G401 (cell line): ENCODE data around the gene IQCF6. TPM values are rescaled to one million over a fixed set of nuclear protein-coding genes. Genes with fewer than 3 reads are reported as not detected.
"Not testable (repeated sequence)": the region's sequence is repeated elsewhere in the genome, so short reads cannot be mapped to it uniquely, and the experiment has no call there.

Experiments used
- DNase-seq: peaks from one replicate; pipeline ENCODE4 v3.0.0-alpha.2; 2015; ENCODE audit warnings: low spot score
- in situ Hi-C: cut with HindIII; loops from 2 replicates; pipeline ENCODE4 v1.10.0; 2016; ENCODE audit warnings: low sequenced_read_pairs, mixed read lengths
- total RNA-seq: library from RNA; depleted of rRNA; stranded (reverse); fragments of >200 nt; shearing (Covaris generic); gene quantifications from 2 replicates; pipeline ENCODE4 v1.2.3, GENCODE V29; 2014; rRNA removed

Gene IQCF6
- not detected in 2 replicates for total RNA-seq

DNA sequence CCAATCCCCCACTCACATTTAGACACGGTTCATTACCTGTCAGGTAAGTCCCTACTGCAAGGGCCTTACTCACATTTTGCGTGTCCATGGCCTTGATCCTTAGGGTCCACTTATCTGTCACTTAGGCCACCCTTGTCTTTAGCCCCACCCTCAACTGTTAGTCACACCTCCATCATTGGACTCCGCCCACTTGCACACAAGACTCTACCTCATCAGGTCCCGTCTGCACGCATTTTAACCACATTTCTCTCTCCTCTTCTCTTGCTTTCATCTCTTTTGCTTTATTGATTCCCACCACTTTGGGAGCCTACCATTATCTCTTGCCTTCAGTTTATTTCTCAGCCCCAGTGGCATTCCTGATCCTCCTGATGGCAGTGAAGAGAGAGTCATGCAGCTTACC, at the start of gene IQCF6:
TSS of gene IQCF6 (minus strand) at position 101 of the 400 bp plus-strand sequence. CDS start at position 88, 13 bp downstream.
- in situ Hi-C loops: loop anchor here (5.0 kb wide), 1 partner anchor 42 kb away; no protein-coding TSS in a partner anchor
- no peak for DNase-seq

DNA sequence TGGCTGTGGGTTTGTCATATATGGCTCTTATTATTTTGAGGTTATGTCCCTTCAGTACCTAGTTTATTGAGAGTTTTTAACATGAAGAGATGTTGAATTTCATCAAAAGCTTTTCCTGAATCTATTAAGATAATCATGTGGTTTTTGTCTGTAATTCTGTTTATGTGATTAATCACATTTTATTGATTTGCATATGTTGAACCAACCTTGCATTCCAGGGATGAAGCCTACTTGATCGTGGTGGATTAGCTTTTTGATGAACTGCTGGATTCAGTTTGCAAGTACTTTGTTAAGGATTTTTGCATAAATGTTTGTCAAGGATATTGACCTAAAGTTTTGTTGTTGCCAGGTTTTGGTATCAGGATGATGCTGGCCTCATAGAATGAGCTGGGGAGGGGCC, 49.3 kb upstream of the IQCF6 start:
- in situ Hi-C loops: no loop called here
- DNase-seq: no peak

DNA sequence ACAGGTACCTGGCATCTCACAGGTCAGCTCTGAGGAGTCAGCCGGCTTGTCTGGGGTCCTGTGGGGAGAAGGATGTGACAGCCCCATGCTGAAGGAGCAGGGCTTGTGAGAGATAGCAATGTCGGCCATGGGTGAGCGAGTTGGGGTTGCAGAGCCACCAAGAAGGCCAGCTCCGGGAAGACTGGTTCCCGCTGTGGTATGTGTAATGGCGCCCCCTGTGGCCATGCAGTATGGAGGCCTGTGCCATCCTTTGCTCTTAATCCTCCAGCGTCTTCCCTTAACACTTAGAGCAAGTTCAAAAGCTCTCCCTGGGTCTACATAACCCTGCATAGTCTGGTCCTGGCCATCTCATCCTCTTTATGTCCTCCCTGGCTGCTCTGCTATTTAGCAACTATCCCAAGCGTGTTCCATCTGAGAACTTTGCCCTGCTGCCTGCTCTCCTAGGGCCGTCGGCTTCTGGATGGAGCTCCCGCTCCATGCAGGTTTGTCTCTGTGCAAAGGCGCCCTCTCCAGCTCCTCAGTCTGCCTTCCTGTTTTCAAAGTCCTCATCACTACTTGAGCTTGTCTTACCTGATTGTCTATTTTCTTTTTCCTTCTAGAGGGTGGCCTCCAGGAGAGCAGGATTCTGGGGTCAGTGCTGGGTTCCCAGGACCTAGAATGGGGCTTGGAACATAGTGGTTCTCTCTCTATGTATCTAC, 40.8 kb upstream of the IQCF6 start:
- no peak for DNase-seq
- in situ Hi-C loops: no loop called here

DNA sequence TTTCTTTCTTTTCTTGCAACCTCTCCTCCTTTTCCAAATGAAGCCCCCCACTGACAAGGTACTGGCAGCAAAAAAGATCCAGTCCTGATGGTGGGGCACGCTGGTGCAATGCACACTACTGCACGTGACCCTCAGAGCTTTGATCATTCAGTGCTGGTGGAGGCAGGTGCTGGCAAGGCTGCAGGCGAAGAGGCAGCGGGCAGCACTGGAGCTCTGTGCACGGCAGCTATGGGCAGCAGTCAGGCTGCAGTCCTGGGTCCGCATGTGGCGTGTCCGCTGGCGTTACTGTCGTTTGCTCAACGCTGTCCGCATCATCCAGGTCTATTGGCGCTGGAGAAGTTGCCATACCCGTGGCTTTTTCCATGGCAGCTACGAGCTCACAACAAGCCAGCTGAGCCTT, 40.1 kb upstream of the IQCF6 start:
- no peak for DNase-seq
- in situ Hi-C loops: no loop called here

DNA sequence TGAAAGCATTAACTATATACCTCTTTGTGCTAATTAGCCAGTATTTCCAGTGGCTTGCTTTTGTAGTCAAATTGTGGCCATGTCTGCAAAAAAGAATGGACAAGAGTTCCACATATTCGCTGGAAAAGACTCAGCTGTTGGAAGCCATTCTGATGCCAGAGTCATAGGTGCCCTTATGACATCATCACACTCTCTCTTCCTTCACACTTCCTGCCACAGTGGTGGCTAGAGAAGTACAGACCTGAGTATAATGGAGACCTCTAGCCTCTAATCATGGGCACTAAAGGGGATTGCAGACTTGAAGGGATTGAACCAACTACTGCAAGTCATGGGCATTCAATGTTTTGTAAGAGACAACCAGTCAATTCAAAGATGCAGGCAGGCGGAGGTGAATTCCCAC, 38.3 kb upstream of the IQCF6 start:
- in situ Hi-C loops: no loop called here
- no peak for DNase-seq

DNA sequence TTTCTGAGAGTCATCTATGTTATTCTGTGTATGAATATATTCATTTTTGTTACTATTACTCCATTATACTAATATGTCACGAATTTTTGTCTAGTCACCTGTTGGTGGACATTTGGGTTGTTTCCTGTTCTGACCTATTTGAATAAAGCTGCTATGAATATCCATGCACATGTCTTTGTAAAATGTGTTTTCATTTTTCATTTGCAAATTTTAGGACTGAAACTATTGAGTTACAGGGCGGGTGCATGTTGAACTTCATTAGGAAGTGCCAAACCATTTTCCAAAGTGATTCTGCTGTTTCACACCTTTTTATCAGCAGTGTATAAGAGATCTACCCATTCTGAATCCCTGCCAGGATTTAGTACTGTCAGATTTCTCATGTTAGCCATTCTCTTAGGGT, 37.7 kb upstream of the IQCF6 start:
- in situ Hi-C loops: no loop called here
- no peak for DNase-seq

DNA sequence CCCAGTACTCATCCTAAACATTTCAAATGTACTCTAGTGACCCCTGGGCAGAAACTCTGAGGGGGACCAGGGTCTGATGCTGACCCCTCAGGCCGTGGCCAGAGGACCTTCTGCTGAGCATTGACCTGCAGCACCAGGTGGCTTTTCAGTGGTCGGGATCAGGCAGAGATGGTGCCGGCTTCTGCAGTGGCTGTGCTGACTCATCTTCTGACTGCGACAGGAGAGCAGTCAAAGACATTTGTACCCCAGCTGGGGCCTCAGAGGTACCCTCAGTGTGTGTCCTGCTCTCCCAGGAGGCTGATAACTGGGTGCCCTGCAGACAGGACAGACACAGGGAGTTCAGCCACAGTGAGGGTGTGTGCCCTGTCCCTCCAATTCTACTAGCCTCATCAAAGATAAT, 36.6 kb upstream of the IQCF6 start:
- no peak for DNase-seq
- in situ Hi-C loops: no loop called here

DNA sequence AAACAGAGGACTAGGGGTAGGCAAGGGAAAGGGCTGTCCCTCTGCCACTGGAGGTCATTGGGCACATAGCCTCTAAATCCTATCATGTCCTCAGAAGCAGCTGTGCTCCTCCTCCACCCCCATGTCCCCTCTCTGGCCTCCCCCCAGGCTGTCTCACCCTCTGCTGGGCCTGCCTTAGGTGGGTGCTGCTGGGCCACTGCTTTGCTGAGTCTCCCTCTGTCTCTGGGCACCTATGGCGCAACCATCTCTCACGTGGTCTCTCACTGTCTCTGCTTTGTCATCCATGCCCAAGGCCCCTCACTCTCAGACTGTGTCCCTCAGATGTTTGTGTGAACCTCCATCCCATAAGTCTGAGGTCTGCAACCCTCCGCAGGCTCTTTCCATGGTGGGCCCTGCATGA, 35.0 kb upstream of the IQCF6 start:
- in situ Hi-C loops: no loop called here
- DNase-seq: no peak

DNA sequence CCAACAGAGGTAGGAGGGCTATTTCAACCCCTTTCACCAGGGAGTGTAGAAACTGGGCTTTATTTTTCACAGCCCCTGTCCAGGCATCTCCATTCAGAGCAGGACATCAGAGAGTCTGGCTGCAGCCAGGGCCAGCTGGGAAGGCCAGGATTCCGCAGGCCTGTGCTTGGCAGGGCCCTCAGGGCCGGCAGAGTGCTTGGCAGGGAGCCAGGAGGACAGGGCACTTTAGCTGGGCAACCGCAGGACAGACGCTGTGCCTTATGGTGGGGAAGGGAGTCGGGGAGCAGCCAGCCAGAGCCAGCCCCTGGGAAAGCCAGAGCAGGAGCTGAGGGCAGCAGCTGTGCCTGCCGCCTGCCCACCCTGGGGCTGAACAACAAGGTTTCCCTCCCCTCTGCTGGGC, 34.5 kb upstream of the IQCF6 start:
- peak; percentile 81 for DNase-seq
- in situ Hi-C loops: no loop called here

DNA sequence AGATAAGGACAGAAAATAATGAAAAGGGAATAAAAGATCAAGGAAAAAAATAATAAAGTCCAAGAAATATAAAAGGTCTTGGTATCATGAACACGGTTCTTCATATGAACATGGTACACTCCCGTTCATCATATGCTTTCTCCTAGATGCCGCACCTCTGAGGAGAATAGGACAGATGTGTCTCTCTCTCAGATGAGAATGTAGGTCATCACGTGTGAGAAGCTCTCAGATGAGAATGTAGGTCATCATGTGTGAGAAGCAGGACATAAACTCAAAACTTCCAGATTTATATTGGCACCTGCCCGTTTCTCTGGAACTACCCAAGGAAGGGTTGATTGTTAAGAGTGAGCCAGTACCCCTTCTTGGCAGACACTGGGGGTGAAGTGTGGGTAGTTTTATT, 29.9 kb upstream of the IQCF6 start:
- no peak for DNase-seq
- in situ Hi-C loops: no loop called here

DNA sequence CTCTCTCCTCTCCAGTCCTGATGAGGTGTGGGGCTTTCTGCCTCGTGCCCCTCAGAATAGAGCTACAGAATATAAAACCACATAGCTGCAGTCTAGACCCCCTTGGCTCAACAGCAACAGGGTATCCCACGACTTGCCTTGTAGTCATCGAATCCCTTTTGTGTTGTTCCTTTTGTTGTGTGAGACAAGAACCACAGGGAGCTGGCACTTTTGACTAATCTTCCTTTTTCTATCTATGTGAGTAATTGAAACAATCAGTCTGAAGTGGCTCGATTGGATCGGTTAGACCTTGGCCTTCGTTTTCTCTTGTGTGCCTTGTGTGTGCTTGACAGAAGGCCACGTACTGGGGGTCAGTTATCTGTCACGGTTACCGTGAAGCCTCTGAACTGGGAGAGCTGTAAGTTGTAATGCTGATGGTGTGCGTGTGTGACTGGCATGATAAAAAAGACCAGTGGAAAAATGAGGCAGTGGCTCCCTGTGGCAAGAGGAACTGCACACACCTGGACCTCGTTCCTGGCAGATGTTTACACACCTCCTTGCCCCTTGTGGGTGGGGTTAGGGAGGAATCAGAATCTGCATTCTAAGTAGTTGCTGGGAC, 23.2 kb upstream of the IQCF6 start:
- no peak for DNase-seq
- in situ Hi-C loops: no loop called here

DNA sequence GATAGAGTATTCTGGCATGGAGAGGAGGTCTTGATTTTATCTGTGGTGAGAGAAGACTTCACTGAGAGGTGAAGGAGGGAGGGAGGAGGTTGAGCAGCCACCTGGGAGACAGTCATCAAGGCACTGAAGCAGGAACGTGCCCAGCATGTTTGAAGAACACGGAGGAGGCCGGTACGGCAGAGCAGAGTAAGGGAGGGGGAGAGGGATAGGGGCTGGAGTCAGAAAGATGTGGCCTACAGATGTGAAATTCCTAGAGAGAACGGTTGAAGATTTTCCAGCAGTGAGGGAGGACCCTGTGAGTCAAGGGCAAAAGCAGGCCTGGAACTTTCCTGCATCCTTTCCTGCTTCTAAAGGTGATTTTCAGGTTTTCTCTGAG, 21.7 kb upstream of the IQCF6 start:
- DNase-seq: no peak
- in situ Hi-C loops: no loop called here

DNA sequence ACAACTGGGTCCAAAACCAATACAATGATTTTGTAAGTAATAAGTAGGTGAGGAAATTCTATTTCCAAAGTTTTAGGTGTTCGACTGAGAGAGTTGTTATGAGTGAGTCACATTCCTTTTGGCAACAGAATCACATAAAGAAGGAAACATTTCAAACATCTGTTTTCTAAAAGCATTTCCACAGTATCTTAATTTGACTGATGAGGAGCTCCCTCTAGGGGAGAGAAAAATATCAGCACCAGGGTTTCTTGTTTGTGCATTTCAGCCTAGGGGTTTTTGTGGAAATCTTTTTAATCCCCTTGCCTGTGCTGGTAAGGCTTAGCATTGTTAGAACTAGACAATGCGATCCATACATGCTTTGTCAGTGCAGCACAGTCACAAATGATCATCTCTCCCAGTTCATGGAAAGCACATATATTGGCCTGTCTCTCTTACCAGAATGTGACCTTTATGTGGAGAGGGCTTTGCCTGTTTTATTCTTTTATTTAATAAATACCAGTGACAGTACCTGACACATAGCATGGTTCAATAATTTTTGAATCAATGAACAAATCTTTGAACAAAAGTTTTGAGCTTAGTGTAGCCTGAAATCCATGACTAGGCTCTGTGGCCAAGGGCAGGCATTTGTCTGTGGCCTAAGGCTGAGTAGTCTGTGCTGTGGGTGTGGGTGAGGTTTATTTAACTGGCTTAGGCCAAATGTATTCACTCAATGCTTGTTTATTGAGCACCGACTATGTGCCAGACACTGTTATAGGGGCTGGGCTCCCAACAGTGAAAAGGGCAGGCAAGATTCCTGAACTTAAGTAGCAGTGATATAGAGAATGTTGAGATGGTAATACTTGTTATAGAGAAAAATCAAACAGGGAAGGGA, 21.1 kb upstream of the IQCF6 start:
- in situ Hi-C loops: no loop called here

DNA sequence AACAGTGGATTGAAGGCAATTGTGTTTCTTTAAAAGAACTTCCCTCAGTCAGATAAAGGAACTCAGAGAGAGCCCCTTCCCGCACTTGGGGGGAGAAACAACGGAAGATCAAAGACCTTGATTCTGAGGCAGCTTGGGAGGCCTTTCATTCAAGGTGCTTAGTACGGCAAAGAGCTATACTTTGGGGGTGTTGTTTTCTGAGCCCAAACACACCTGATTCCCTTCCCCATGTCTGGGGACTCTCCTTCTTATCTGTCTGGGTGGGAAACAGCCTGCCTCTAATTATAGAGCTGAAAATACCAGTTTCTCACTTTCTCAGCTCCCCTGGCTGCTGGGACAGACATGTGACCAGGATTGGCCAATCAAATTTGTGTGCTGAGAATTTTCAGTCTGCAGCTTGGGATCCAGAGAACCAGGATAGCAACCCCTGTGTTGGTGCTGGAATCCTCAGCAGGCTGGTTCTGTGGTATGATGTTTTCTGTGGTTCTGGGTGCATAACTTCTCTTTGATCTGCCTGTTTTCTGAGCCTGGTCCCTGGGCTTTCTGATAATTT, 19.4 kb upstream of the IQCF6 start:
- in situ Hi-C loops: no loop called here
- no peak for DNase-seq

More for the DNA sequence above, 21.1 kb upstream of the IQCF6 start:
- peak; percentile 50 for DNase-seq

DNA sequence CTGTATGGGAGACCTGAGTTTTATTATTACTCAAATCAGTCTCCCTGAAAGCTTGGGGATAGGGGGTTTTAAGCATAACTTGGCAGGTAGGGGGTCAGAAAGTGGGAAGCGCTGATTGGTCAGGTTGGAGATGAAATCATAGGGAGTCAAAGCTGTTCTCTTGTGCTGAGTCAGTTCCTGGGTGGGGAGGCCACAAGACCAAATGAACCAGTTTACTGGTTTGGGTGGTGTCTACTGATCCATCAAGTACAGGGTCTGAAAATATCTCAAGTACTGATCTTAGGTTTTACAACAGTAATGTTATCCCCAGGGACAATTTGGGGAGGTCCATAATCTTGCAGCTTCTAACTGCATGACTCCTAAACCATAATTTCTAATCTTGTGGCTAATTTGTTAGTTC, 17.8 kb upstream of the IQCF6 start:
- in situ Hi-C loops: no loop called here
- no peak for DNase-seq

DNA sequence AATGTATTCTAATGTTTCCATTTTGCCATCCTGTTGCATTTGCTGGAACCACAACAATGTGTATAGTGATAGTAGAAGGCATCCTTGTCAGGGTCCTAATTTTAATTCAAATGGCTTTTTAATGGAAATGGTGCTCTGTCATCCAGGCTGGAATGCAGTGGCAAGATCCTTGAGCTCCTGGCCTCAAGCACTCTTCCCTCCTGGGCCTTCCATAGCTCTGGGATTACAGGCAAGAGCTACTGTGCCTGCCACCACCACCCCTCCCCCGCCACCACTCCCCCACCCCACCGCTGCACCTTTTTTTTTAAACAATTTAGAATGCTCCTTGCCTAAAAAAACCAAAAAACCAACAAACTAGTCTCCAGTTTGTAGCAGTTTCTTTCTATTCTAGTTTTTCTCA, 15.2 kb upstream of the IQCF6 start:
- in situ Hi-C loops: no loop called here
- DNase-seq: no peak

DNA sequence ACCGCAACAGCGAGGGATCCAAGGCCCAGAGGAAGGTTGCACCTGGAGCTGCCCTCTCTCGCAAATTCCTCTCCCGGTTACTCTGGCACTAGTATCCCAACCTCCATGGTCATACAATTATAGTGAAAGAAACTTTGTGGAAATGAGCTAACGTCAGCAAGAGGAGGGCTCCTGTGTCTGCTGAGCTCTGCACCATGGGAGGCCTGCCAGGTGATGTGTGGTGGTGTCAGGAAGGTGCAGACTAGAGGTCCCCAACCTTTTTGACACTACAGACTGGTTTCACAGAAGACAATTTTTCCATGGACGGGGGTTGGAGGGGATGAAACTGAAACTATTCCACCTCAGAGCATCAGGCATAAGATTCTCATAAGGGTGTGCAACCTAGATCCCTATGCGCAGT, 13.2 kb upstream of the IQCF6 start:
- DNase-seq: no peak

DNA sequence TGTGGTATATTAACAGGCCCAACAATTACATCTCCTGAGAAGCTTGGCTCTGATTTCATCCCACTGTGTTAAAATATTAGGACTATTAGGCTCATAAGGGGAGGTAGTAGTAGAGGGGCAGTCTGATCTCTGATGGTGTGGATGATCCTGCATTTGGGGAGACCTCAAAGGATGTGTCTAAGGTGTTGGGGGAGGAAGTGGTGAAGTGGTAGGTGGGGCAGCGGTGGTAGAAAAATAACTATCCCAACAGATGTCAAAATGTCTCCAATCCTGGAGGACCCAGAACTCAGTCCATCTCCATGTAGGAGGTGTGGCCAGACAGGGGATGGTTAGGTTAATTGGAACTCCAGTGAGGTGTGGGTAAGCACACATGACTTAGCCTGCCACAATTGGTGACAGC, 10.4 kb upstream of the IQCF6 start:
- no peak for DNase-seq
- in situ Hi-C loops: no loop called here

More for the DNA sequence above, 13.2 kb upstream of the IQCF6 start:
- in situ Hi-C loops: no loop called here

DNA sequence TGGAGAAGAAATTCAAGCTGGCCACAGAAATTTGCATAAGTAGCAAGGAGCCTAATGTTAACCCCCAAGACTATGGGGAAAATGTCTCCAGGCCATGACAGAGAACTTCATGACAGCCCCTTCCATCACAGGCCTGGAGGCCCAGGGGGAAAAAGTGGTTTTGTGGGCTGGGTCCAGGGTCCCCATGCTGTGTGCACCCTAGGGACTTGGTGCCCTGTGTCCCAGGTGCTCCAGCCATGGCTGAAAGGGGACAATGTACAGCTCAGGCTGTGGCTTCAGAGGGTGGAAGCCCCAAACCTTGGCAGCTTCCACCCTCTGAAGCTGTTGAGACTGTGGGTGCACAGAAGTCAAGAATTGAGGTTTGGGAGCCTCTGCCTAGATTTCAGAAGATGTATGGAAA, 8.5 kb upstream of the IQCF6 start:
- DNase-seq, in situ Hi-C loops: not testable (repeated sequence)

DNA sequence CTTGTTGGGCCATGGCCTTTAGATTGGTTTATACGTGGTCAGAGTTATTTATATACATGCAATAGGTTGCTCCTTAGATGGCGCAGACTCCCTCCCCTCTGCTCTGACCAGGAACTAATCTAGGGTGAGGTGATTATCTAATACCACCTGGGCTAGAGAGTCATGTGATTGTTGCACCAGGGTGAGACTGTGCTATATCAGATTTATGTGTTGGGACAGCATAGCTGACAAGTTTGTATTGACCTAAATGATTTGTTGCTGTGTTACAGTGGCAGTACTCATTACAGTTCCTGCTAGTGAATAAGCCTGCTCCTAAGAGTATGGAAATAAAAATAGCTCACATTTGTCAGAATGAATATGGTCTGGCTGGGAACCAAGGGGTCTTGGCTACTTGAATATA, 7.2 kb upstream of the IQCF6 start:
- in situ Hi-C loops: no loop called here

More for the DNA sequence above, 7.2 kb upstream of the IQCF6 start:
- DNase-seq: no peak
